Smooth muscle cell of the pulmonary artery (primary cell): ENCODE data around the gene SH3D19. TPM values are rescaled to one million over a fixed set of nuclear protein-coding genes. Genes with fewer than 3 reads are reported as not detected.

ENCODE experiments used
- total RNA-seq: library from RNA; depleted of rRNA; stranded (reverse); fragments of >200 nt; gene quantifications from 2 replicates; pipeline ENCODE4 v1.2.3, GENCODE V29; 2014

The SH3D19 gene, protein sequence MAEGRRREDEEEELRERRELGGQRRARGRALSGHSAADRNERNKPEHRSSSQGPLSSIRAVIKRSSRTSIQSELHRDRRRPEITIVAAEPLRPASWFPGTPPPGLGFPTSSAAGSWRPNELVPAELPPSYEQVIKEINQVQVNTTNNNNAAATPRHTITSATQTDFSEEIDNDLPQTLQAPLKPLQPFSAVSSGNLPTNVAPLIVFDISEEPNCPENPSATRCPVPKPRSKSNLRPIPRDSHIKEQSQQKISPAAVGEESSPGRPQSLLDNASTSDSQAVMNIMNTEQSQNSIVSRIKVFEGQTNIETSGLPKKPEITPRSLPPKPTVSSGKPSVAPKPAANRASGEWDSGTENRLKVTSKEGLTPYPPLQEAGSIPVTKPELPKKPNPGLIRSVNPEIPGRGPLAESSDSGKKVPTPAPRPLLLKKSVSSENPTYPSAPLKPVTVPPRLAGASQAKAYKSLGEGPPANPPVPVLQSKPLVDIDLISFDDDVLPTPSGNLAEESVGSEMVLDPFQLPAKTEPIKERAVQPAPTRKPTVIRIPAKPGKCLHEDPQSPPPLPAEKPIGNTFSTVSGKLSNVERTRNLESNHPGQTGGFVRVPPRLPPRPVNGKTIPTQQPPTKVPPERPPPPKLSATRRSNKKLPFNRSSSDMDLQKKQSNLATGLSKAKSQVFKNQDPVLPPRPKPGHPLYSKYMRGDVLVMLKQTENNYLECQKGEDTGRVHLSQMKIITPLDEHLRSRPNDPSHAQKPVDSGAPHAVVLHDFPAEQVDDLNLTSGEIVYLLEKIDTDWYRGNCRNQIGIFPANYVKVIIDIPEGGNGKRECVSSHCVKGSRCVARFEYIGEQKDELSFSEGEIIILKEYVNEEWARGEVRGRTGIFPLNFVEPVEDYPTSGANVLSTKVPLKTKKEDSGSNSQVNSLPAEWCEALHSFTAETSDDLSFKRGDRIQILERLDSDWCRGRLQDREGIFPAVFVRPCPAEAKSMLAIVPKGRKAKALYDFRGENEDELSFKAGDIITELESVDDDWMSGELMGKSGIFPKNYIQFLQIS
- 20.3 and 48.0 TPM in 2 replicates for total RNA-seq

DNA sequence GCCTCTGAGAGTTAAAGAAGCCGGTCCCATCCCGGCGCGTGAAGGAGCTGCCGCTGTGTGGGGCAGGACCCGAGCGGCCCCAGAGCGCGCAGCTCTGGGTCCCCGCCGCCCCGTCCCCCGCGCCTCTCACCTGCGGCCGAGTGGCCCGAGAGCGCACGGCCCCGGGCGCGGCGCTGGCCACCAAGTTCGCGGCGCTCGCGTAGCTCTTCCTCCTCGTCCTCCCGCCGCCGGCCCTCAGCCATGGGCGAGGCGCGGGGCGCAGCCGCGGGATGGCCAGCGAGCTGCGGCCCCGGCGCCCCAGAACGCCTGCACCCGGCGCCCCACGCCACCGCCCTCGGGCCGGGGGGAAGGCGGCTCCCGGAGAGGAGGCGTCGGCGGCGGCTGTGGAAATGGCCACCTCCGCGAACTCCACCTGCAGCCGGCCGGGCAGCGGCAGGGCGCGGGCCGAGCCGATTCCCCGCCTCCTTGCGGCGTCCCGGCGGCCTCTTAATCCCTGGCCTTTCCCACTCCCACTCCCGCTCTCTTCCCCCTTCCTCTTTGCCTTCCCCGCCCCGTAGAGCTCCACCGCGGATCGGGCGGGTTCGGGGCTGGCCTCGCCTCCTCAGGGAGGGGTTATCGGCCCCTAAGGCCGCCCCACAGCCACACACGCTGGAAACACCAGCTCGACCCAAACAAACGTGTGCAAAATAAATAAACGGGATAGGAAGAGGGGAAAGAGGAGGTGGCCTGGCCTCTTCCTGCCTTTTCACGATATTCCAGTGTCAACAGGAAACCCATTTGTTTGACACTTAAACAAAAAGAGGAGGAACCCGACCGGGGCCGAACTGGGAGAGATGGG, at the start of gene SH3D19:
Gene SH3D19, minus strand, starts transcription at position 495 of the 838 bp plus-strand sequence. Its CDS starts 253 bp downstream, at position 242.

DNA sequence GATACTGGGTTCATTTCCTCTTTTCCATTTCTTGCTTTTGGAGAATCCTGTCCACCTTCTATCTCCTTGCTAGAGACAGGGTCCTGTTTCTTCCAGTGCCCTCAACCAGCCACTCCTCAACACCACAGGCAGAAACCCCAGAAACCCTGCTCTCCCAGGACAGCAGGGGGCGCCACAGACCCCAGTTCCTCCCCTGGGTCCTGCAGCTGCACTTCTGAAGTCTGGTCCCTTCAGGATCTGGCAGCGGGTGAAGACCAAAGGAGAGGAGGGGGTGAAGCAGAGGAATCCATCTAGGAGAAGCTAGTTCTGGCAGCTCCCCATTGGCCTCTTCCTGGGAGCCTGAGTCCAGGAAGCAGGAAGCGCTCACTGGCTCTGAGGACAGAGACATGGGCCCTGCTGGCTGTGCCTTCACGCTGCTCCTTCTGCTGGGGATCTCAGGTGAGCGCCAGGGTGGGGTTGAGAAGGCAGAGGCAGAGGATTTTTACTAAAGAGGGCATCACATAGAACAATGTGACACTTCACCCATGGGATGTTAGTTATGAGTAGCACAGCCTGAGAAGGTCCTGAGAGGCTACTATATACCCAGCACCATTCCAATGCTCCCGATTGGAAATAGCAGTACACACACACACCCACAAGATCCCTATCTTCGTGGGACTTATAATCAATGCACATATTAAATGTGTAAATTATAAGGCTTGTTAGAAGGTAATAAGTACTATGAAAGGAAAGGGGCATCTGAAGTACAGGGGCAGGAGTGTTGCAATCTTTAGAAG, 48.4 kb downstream of the SH3D19 start, which contains the start of gene PRSS48:
Gene PRSS48, plus strand, starts transcription at position 375 of the 776 bp plus-strand sequence. Its CDS starts 12 bp downstream, at position 387.

DNA sequence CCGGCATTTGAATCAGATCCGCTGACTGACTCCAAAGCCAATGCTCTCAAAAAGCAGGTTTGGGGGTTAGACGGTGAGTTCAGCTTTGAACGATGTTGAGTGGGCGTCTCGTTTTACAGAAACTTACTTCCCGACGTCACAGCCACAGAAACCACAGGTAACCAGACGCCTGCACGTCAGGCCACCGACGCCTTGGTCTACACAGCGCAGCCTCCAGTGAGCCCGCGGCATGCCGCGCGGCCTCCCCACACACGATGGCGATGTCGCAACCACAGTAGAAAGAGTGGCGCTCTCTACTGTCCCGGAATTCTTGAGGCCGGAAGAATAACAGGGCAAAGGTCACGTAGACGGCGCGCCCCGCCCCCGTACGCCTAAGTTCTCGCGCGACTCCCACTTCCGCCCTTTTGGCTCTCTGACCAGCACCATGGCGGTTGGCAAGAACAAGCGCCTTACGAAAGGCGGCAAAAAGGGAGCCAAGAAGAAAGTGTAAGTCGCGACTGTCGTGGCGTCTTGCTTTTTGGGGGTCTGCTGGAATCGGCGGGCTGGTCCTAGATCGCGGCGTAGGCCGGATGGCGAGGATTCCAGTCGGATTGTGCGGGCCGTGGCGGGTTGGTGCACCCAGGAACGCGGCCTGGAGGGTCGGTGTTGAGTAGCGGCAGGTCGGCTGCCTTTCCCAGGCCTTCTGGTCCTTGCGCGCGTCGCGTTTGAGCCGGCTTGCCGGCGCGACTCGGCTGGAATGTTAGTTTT, 226.0 kb downstream of the SH3D19 start, which contains the start of gene RPS3A:
Gene RPS3A, plus strand, starts transcription at position 400 of the 747 bp plus-strand sequence. Its CDS starts 25 bp downstream, at position 425.

Other genes starting within 250 kb of the SH3D19 start
- gene RPS3A, start 226.0 kb downstream of the SH3D19 start, total RNA-seq = 1,054 and 1,209 TPM in 2 replicates
- gene PRSS48, start 48.4 kb downstream of the SH3D19 start, total RNA-seq = not detected in 2 replicates
- 0.07 and 0.66 TPM in 2 replicates for gene FHIP1A, start 83.6 kb upstream of the SH3D19 start, total RNA-seq